HG03280 (cell line): ENCODE results near the gene RAB1B.

Source experiments
- ATAC-seq: cut with Tn5 transposase; IDR thresholded peaks from one replicate; pipeline ENCODE4 v1.9.1; 2021; ENCODE audit warnings: mild to moderate bottlenecking, moderate library complexity; ENCODE audit not compliant: unreplicated experiment

RAB1B gene

GRCh38 chr11:66268244-66268951 lies at the start of gene RAB1B:
Gene RAB1B (plus strand): TSS chr11:66268639. CDS start chr11:66268680, 41 bp downstream.
- ATAC-seq, result peak; percentile 77

DNA sequence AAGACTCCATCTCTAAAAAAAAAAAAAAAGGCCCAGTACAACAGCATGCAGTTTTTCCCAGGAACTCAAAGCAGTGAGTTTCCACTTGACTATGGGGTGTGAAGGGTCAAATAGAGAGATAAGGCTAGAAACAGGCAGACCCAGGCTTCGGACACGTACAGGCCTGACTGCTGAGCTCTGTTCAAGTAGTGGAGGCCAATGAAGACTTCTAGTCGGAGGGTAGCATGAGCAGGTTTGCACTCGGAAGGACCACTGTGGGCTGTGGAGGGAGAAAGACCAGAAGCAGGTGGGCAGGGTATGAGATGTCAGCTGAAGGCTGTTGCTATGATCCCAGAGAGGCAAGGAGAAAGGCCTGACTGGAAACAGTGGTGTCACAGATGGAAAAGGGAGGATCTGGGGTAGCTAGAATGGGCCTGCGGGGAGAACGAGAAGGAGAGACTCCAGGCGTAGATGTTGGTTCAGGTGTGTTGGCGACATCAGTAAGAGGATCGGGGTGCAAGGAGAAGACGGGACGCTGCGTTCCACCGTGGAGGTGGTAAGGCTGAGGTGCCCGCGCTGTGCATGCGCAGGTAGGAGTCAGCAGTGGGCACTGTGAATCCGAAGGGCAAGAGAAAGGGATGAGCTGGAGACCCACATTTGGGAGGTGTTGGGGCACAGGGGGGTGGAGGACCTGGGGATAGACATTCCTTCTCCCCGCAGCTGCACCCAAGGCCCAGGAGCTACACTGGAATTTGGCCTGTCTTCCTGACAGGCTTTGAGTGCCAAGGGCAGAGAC lies 49.4 kb upstream of the RAB1B start:
- no peak for ATAC-seq

DNA sequence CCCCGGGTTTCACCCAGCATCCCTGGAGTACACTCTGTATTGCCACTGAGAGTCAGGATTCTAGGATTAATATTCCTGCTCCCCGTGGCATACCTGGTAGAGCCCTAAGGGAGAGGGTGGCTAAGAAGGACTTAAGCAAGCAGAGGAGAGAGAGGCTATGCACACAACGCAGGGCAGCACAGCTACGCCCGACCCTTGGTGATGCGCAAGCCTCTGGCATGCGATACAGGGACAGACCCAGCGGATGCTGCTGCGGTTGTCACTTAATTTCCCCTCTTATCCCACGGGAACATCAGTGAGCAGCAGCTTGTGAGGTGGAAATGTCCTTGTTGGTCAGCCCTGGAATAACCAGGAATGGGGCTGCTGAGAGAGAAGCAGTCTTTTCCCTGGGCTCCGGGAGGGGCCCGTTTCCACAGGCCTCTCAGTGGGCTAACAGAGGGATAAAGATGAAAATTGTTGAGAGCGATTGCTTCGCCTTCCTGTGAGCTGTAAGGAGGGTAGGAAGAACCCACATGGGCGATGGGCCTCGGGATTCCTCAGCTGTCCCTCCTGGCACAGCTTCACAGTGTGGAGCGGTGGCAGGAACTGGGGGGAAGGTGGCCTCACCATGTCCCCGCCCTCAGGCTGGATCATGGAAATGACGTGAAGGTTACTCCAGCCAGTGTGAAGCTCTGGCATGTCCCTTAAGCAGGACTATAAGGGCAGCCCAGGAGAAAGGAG lies 48.4 kb upstream of the RAB1B start:
- ATAC-seq, result no peak

- ATAC-seq, result no peak
These were observed 47.9 kb upstream of the RAB1B start for GRCh38 chr11:66220566-66220935.

- ATAC-seq, result no peak
These were observed 47.4 kb upstream of the RAB1B start for GRCh38 chr11:66221012-66221411.

DNA sequence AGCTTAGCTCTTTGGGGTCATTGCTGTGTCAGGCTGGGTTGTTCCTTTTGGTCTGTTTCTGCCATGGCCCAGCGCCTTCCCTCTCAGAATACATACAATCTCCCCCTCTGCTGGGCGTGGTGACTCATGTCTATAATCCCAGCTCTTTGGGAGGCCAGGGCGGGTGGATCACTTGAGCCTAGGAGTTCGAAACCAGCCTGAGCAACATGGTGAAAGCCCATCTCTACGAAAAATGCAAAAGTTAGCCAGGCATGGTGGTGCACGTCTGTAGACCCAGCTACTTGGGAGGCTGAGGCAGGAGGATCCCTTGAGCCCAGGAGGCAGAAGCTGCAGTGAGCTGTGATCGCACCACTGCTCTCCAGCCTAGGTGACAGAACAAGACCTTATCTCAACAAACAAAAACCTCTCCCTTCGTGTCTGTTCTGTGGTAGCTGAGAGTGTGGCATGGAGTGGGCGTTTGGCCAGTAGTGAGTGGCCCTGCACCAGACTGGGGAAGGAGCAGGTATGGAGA lies 46.7 kb upstream of the RAB1B start:
- peak; percentile 8 for ATAC-seq

GRCh38 chr11:66222358-66223149 lies 45.9 kb upstream of the RAB1B start:
- ATAC-seq, result peak; percentile 86

DNA sequence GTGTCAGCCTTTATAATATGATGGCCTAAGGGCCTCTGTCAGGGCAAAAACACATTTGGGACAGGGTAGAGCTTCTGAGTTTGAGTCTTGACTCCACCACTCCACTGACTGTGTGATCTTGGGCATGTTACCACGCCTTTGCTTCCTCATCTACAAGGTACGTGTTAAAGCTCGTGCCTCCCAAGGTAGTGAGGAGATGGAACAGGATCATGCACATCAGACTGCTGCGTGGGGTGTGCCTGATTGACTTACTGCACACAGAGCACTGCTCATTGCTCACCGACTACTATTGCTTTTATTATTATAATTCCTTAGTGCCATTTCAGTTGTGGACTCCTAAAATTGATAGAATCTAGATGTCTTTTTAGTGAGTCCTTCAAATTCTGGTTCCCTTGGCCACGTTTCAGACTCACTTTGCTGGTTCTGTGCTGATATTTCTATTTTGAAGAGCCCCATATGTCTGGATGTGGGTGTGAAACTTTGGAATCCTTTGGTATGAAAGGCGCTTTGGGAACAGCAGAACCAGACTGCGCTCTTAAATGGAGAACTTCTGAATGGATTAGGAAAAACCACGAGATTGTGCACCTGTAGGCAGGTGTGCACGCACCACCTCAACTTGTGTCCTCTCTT lies 44.1 kb upstream of the RAB1B start:
- ATAC-seq, result no peak

DNA sequence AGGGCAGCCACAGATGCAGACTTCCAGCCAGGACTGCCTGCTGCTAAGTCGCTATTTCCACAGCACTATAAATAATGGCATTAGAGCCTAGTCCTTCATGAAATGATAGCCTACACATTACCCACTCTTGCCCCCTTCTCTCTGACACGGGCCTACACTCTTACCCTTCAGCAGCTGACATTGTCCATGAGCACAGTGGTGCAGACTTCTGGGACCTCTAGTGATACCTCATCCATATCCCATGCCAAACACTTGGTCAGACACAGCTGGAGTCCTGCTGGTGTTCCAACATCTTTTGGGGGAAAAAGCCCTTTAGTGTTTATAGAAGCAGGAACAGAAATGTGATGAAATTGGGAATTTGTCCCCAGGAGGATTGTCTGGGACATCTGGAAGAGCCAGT lies 43.4 kb upstream of the RAB1B start:
- no peak for ATAC-seq

- no peak for ATAC-seq
These were observed 42.3 kb upstream of the RAB1B start for GRCh38 chr11:66226101-66226500.

DNA sequence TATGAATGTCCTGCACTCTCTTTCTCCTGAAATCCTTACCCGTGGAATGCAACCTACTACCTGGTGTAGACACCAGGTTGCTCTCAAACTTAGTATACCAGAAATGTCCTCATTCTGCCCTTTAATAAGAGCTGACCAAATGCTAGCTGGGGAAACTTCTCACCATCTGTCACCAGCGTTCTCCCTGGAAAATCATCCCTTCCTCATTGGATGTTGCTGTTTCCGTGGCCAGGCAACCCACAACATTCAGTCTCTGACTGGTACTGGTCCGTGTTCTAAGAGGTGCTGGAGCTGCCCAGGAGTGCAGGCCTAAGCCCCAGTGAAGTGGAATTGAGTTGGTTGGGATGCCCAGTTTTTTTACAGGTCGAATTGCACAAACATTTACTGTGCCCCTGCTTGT lies 40.7 kb upstream of the RAB1B start:
- no peak for ATAC-seq

DNA sequence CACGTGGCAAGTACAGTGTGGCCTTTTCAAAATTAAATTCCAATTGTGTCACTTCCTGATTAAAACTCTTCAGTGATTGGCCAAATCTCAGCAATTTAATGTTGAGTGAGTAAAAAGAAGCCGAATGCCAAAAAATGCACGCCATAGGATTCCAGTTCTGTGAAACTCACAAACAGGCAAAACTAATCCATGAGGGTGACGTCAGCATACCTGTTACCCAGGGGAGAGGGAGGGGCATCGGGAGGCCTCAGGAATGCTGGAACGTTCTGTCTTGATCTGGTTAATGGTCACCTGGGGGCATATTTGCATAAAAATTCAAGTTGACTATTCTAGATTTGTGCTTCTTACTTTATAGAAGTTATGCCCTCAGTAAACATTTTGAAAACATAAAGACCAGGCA lies 39.9 kb upstream of the RAB1B start:
- ATAC-seq, result no peak

DNA sequence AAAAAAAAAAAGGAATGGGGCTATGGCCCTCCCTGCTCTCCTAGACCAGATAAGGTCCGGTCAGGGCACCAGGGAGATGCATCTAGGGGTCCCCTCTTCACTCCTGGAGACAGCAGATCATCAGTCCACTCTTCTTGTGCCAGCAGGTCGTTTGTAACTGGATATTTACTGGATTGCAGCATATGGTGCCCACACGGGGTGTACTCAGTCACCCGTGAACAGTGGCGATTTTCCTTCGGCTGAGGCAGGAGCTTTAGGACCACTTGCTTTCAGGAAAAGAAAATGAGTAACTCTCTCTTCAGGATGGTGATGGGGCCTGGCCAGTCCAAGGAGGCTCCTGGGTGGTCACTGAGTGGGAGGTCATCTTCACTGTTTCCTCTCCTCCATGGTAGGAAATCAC lies 38.3 kb upstream of the RAB1B start:
- no peak for ATAC-seq

DNA sequence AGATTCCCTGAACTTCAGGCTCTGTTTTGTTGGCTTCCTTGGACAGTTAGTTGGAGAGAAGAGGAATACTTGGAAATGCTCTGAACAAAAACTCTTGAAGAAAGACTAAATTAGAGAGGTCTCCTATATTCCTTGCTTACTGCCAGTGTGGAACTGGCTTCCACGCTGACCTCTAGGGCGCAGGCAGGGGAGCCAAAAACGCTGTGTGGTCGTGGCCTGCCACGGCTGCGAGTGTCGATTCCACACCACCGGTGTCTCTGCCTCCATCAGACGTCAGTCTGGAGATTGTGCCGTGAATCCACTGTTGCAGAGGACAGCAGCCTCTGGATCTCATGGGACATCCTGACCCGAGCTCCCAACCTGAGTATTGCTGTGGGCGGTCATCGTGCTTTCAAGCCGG lies 37.5 kb upstream of the RAB1B start:
- ATAC-seq, result no peak

- ATAC-seq, result no peak
These were observed 36.9 kb upstream of the RAB1B start for GRCh38 chr11:66231561-66231960.

- no peak for ATAC-seq
These were observed 35.7 kb upstream of the RAB1B start for GRCh38 chr11:66232769-66233168.

- no peak for ATAC-seq
These were observed 35.1 kb upstream of the RAB1B start for GRCh38 chr11:66233301-66233700.

DNA sequence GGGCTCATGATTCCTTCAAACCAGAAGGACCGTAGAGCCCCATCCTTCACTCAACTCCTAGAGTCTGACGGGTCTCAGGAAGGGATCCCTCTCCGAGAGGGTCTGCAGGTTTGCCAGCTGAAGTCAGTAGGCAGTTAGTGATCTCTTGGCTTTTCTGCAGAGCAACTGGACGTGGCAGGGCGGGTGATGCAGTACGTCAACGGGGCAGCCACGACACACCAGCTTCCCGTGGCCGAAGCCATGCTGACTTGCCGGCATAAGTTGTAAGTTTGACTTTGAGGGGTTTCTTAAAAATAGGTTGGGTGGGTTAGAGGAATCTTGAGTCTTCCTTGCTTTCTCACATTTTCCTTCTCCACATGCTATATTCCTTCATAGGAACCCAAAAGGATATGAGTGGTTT lies 33.3 kb upstream of the RAB1B start:
- ATAC-seq, result no peak

DNA sequence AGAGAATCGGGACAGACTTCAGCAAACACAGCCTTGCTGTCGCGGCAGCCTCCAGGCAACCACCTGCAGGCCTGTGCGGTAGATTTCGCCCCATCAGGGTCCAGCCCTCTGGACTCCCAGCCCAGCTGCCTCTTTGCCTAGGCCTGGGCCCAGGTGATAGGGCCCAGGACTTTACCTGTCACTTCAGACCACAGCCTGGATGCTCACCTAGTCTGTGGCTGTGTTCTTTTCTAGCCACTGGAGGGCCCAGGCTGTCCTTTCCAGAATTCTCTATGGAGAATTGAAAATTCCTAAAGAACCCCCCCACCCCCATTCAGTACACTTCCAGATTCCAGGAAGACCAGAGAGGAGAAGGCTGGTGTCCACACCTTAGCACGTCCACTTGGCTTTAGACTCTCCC lies 30.6 kb upstream of the RAB1B start:
- ATAC-seq, result no peak

DNA sequence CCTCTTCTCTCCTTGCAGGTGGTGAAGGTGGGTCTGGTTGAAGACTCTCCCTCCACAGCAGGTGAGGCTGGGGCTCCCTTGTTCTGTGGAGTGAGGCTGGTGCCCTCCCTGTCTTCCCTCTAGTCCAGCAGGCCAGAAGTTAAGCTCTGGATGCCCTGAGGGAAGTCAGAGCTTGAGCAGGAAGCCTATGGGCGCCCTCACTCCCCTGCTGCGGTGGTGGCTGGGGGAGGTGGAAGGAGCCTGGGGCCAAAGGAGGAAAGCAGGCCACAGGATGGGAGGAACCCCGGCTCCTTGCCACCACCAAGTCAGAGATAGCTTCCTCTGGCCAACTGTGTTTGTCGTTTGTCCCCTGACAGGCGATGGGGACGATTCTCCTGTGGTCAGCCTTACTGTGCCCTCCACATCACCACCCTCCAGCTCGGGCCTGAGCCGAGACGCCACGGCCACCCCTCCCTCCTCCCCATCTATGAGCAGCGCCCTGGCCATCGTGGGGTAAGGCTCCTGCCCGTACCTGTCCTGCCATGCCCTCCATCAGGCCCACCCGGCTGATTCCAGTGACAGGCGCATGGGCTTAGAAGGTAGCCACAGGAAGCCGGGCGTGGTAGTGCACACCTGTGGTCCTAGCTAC lies 29.5 kb upstream of the RAB1B start:
- ATAC-seq, result no peak
